B cell (primary cell): ENCODE results near the gene OSER1. TPM values are rescaled to one million over a fixed set of nuclear protein-coding genes. Genes with fewer than 3 reads are reported as not detected.
"Not testable (repeated sequence)": the region's sequence is repeated elsewhere in the genome, so short reads cannot be mapped to it uniquely, and the experiment has no call there.

Experiments used
- ATAC-seq: fragments of 200-7000 bp; cut with Tn5 transposase; one replicate; pipeline ENCODE4 v1.10.0; 2021; ENCODE audit warnings: low read depth, mild to moderate bottlenecking, moderate number of reproducible peaks, moderate library complexity
- CTCF ChIA-PET: fragments of 350-600 bp; sonication (Branson Sonifier 250); formaldehyde crosslinking; loops from one replicate; lab custom pipeline; 2021; ENCODE audit warnings: antibody characterized with exemption, inconsistent platforms; lab: Charles Lee
- POLR2A ChIA-PET: fragments of 350-600 bp; sonication (Branson Sonifier 250); formaldehyde crosslinking; loops from one replicate; lab custom pipeline; 2021; ENCODE audit warnings: antibody characterized with exemption; lab: Charles Lee
- DNase-seq: peaks from one replicate; pipeline ENCODE4 v3.0.0; 2013
- H2AFZ ChIP-seq: 2 replicates; pipeline ENCODE4 v1.6.1; 2012; ENCODE audit warnings: mild to moderate bottlenecking, low read depth, low read length; ENCODE audit not compliant: insufficient read depth, poor library complexity, severe bottlenecking
- H3K27ac ChIP-seq, 2 donors: 1 replicate in 1 of 2; 2 replicates in 1 of 2; pipeline ENCODE4 v1.5.1; 2012 to 2013; ENCODE audit warnings: low read length in 2 of 2, mild to moderate bottlenecking in 2 of 2, moderate library complexity in 1 of 2
- H3K27me3 ChIP-seq, 4 experiments: fragments of 200-600 bp in 1 of 4; sonication (generic) in 1 of 4; replicated peaks in 1 of 4; 1 replicate in 2 of 4; 2 replicates in 2 of 4; pipeline versions ENCODE4 v1.6.1 to v1.7.0; 2013 to 2016; ENCODE audit warnings: low read length in 3 of 4, mild to moderate bottlenecking in 2 of 4, mixed read lengths in 1 of 4, moderate library complexity in 1 of 4; ENCODE audit not compliant: insufficient read depth in 4 of 4, control insufficient read depth in 3 of 4; ENCODE audit errors: control extremely low read depth in 1 of 4
- H3K36me3 ChIP-seq, 2 experiments: replicated peaks in 1 of 2; 1 replicate in 1 of 2; 2 replicates in 1 of 2; pipeline versions ENCODE4 v1.6.1 to v1.7.1; 2013; ENCODE audit warnings: low read length in 1 of 2; ENCODE audit not compliant: insufficient read depth in 2 of 2, control insufficient read depth in 1 of 2; ENCODE audit errors: control extremely low read depth in 1 of 2, extremely low read depth in 1 of 2
- H3K4me1 ChIP-seq, 2 donors: fragments of 200-600 bp in 1 of 2; sonication (generic) in 1 of 2; 1 replicate in 1 of 2; 2 replicates in 1 of 2; pipeline versions ENCODE4 v1.5.1 to v1.6.1; 2013 to 2017; ENCODE audit warnings: low read length in 2 of 2; ENCODE audit not compliant: control insufficient read depth in 2 of 2, insufficient read depth in 2 of 2
- H3K4me2 ChIP-seq: replicated peaks from 2 replicates; pipeline ENCODE3; 2012; ENCODE audit warnings: mild to moderate bottlenecking, low read depth, low read length; ENCODE audit not compliant: poor library complexity, severe bottlenecking
- H3K4me3 ChIP-seq, 5 experiments: fragments of 200-600 bp in 1 of 5; sonication (generic) in 1 of 5; 1 replicate in 3 of 5; 2 replicates in 2 of 5; pipeline versions ENCODE4 v1.5.1 to v1.7.0; 2011 to 2016; ENCODE audit warnings: low read length in 4 of 5, mild to moderate bottlenecking in 4 of 5, low read depth in 2 of 5, control low read depth in 1 of 5, moderate library complexity in 1 of 5; ENCODE audit not compliant: insufficient read depth in 1 of 5; ENCODE audit errors: control extremely low read depth in 1 of 5, extremely low read depth in 1 of 5
- H3K79me2 ChIP-seq: fragments of 200-600 bp; sonication (generic); one replicate; pipeline ENCODE4 v1.6.0; 2016; ENCODE audit warnings: low read length; ENCODE audit not compliant: control insufficient read depth, insufficient read depth
- H3K9ac ChIP-seq: fragments of 200-600 bp; sonication (generic); 2 replicates; pipeline ENCODE4 v1.6.1; 2017; ENCODE audit warnings: mild to moderate bottlenecking, low read length, moderate library complexity
- H3K9me3 ChIP-seq, 3 donors: one replicate each; pipeline versions ENCODE4 v1.6.1 to v1.7.1; 2013; ENCODE audit warnings: low read length in 2 of 3; ENCODE audit not compliant: control insufficient read depth in 2 of 3, insufficient read depth in 1 of 3; ENCODE audit errors: control extremely low read depth in 1 of 3
- H4K20me1 ChIP-seq: 2 replicates; pipeline ENCODE4 v1.6.0; 2012; ENCODE audit warnings: mild to moderate bottlenecking, low read length; ENCODE audit not compliant: insufficient read depth, control insufficient read depth, poor library complexity, severe bottlenecking
- H3K27ac Mint-ChIP-seq: one replicate; pipeline ENCODE4 v1.8.0; 2021; ENCODE audit warnings: mixed read lengths
- H3K27me3 Mint-ChIP-seq: one replicate; pipeline ENCODE4 v1.8.0; 2021; ENCODE audit warnings: mixed read lengths
- H3K4me1 Mint-ChIP-seq: one replicate; pipeline ENCODE4 v1.8.0; 2021; ENCODE audit warnings: mixed read lengths
- H3K4me3 Mint-ChIP-seq: one replicate; pipeline ENCODE4 v1.8.0; 2021; ENCODE audit warnings: mixed read lengths
- H3K9me3 Mint-ChIP-seq: one replicate; pipeline ENCODE4 v1.8.0; 2022; ENCODE audit warnings: mixed read lengths; ENCODE audit not compliant: insufficient read depth
- CTCF ChIP-seq: fragments of 200-600 bp; IDR thresholded peaks from one replicate; pipeline ENCODE4 v1.8.0; 2022; ENCODE audit warnings: antibody characterized with exemption, mild to moderate bottlenecking
- EZH2 ChIP-seq: IDR thresholded peaks from 2 replicates; pipeline ENCODE4 v1.6.1; 2012; ENCODE audit warnings: borderline replicate concordance, low read depth, mild to moderate bottlenecking, moderate library complexity, low read length; ENCODE audit not compliant: insufficient read depth, poor library complexity, severe bottlenecking
- WGBS: methylation state at CpG from one replicate; pipeline ENCODE4 v1.1.5; 2013; ENCODE audit warnings: missing lambda C conversion rate; ENCODE audit not compliant: insufficient coverage; 5-methylcytosine and 5-hydroxymethylcytosine counted together
- intact Hi-C: fragments of 100-400 bp; cut with micrococcal nuclease; formaldehyde crosslinking; loops from one replicate; pipeline ENCODE4 v1.10.0; 2022
- polyA plus RNA-seq: library from polyadenylated mRNA; depleted of rRNA; stranded (reverse); fragments of >200 nt; gene quantifications from 2 replicates; pipeline ENCODE4 v1.2.3, GENCODE V29; 2012
- total RNA-seq, 2 donors: library from RNA; stranded (reverse); fragments of 120-200 nt in 1 of 2; gene quantifications; 1 replicate in 1 of 2; 2 replicates in 1 of 2; pipeline versions ENCODE4 v1.2.3 to v1.2.4, GENCODE V29; 2013 to 2022

OSER1 gene
- total and polyA plus RNA-seq, 2 donors (not counting 1 experiment from before 2014, with no cell fraction given) = 80.0 to 130 TPM

- POLR2A ChIA-PET = no interaction called here
- H3K4me3 Mint-ChIP-seq = no peak overlapping the region
- Histone ChIP-seq H3K9me3 (peaks cover 0 to 5% (median 0%) of the 10 kb centered on the region in 3 donors), H3K9ac (no peak overlapping the region), H3K27ac (no peak overlapping the region), H2AFZ (no peak overlapping the region), H3K4me3 (no peak overlapping the region), H3K27me3 (no peaks in the 10 kb centered on the region), H4K20me1 (no peaks in the 10 kb centered on the region), H3K79me2 (no peaks in the 10 kb centered on the region), H3K4me1 (no peaks in the 10 kb centered on the region), H3K4me2 (no peak overlapping the region), H3K36me3 (no peaks in the 10 kb centered on the region)
- no peak for TF ChIP-seq EZH2
- TF ChIP-seq CTCF = no peak
- peaks cover 4% of the 10 kb centered on the region for H3K27me3 Mint-ChIP-seq
- 85% methylated on average over 2 of the region's 6 CpGs for WGBS
- CTCF ChIA-PET = interaction anchor here (0.6 to 3.1 kb wide), 3 partner anchors 16 to 151 kb away, joined by 3 to 10 read pairs (median 4); no protein-coding TSS in a partner anchor
- no peaks in the 10 kb centered on the region for H3K4me1 Mint-ChIP-seq
- H3K9me3 Mint-ChIP-seq = no peaks in the 10 kb centered on the region
- DNase-seq (no peak), ATAC-seq (no peak)
- H3K27ac Mint-ChIP-seq = no peak overlapping the region
- intact Hi-C loops = no loop called here
Measured at GRCh38 chr20:44233436-44234016, 23.0 kb upstream of the OSER1 start.

- intact Hi-C loops, H3K4me3 ChIP-seq, ATAC-seq, H3K4me2 ChIP-seq, H3K27ac ChIP-seq, H3K27ac Mint-ChIP-seq, H3K4me1 Mint-ChIP-seq, DNase-seq, H3K4me3 Mint-ChIP-seq, H3K4me1 ChIP-seq, H3K9me3 Mint-ChIP-seq, H2AFZ ChIP-seq, H3K36me3 ChIP-seq, H3K9ac ChIP-seq, H3K27me3 Mint-ChIP-seq, H3K27me3 ChIP-seq, POLR2A ChIA-PET, H3K79me2 ChIP-seq, H4K20me1 ChIP-seq, H3K9me3 ChIP-seq: not testable (repeated sequence)
- CTCF ChIA-PET = interaction anchor here (3.1 kb wide), 1 partner anchor 15 kb away, joined by 10 read pairs; no protein-coding TSS in a partner anchor
- no CpG with 5 or more reads among the region's 4 CpGs for WGBS
Measured at GRCh38 chr20:44232469-44232856, 21.9 kb upstream of the OSER1 start.
